Measurements from ENCODE around the gene ACP7. TPM values are rescaled to one million over a fixed set of nuclear protein-coding genes. Genes with fewer than 3 reads are reported as not detected.

ACP7 gene
- total RNA-seq, 1 donor from 2014 or later = not detected

GRCh38 chr19:39130337-39131254 is 46.4 kb downstream of the ACP7 start:
- H3K27me3 Mint-ChIP-seq (ENCODE audit: low read depth, unreplicated experiment) = no peaks in the 10 kb centered on the region
- Histone ChIP-seq H3K4me1 (ENCODE audit: insufficient read depth, low read length) (peaks cover 28% of the 10 kb centered on the region), H3K4me2 (ENCODE audit: low read length) (peak overlapping the region; percentile 16), H4K20me1 (ENCODE audit: insufficient read depth, low read length) (peaks cover 82% of the 10 kb centered on the region), H3K27me3 (ENCODE audit: insufficient read depth, low read length) (no peaks in the 10 kb centered on the region), H3K27ac (ENCODE audit: low read depth, low read length) (no peak overlapping the region), H2AFZ (ENCODE audit: low read depth, low read length) (no peak overlapping the region), H3K4me3 (ENCODE audit: insufficient read depth, low read depth, low read length) (no peak overlapping the region), H3K79me2 (ENCODE audit: insufficient read depth, low read length) (peaks cover 97% of the 10 kb centered on the region), H3K9ac (ENCODE audit: low read length) (no peak overlapping the region), H3K9me3 (ENCODE audit: insufficient read depth, low read depth, low read length) (no peaks in the 10 kb centered on the region), H3K36me3 (ENCODE audit: insufficient read depth, low read length) (no peaks in the 10 kb centered on the region)
- peaks cover 1% of the 10 kb centered on the region for H3K9me3 Mint-ChIP-seq (ENCODE audit: unreplicated experiment)
- peaks cover 48% of the 10 kb centered on the region for H3K4me1 Mint-ChIP-seq (ENCODE audit: low read depth, unreplicated experiment)
- DNase-seq (ENCODE audit: low read depth) (no peak), FAIRE-seq (no peak)
- H3K4me3 Mint-ChIP-seq (ENCODE audit: unreplicated experiment) = peak overlapping the region; percentile 74
- TF ChIP-seq CTCF (IDR thresholded peaks at IDR 0.05; ENCODE audit: insufficient read depth, low read depth, low read length) = no peak
- TF ChIP-seq EZH2 (IDR thresholded peaks at IDR 0.05; ENCODE audit: insufficient read depth, low read length) = no peak
- H3K27ac Mint-ChIP-seq (ENCODE audit: unreplicated experiment) = no peak overlapping the region
- no peaks in the 10 kb centered on the region for H3K36me3 Mint-ChIP-seq (ENCODE audit: low read depth, unreplicated experiment)

- H3K27ac Mint-ChIP-seq (ENCODE audit: unreplicated experiment) = no peak overlapping the region
- Histone ChIP-seq H3K9ac (ENCODE audit: low read length) (no peak overlapping the region), H3K79me2 (ENCODE audit: insufficient read depth, low read length) (peaks cover 99% of the 10 kb centered on the region), H4K20me1 (ENCODE audit: insufficient read depth, low read length) (peaks cover 89% of the 10 kb centered on the region), H3K9me3 (ENCODE audit: insufficient read depth, low read depth, low read length) (no peaks in the 10 kb centered on the region), H3K27ac (ENCODE audit: low read depth, low read length) (no peak overlapping the region), H2AFZ (ENCODE audit: low read depth, low read length) (no peak overlapping the region), H3K27me3 (ENCODE audit: insufficient read depth, low read length) (no peaks in the 10 kb centered on the region), H3K4me3 (ENCODE audit: insufficient read depth, low read depth, low read length) (no peak overlapping the region), H3K4me1 (ENCODE audit: insufficient read depth, low read length) (peaks cover 28% of the 10 kb centered on the region), H3K4me2 (ENCODE audit: low read length) (peak overlapping the region; percentile 16), H3K36me3 (ENCODE audit: insufficient read depth, low read length) (no peaks in the 10 kb centered on the region)
- no peaks in the 10 kb centered on the region for H3K9me3 Mint-ChIP-seq (ENCODE audit: unreplicated experiment)
- no peak overlapping the region for H3K4me3 Mint-ChIP-seq (ENCODE audit: unreplicated experiment)
- FAIRE-seq (no peak), DNase-seq (ENCODE audit: low read depth) (no peak)
- H3K27me3 Mint-ChIP-seq (ENCODE audit: low read depth, unreplicated experiment) = no peaks in the 10 kb centered on the region
- H3K36me3 Mint-ChIP-seq (ENCODE audit: low read depth, unreplicated experiment) = no peaks in the 10 kb centered on the region
- peaks cover 48% of the 10 kb centered on the region for H3K4me1 Mint-ChIP-seq (ENCODE audit: low read depth, unreplicated experiment)
- no peak for TF ChIP-seq CTCF (IDR thresholded peaks at IDR 0.05; ENCODE audit: insufficient read depth, low read depth, low read length)
- TF ChIP-seq EZH2 (IDR thresholded peaks at IDR 0.05; ENCODE audit: insufficient read depth, low read length) = no peak
These were observed 47.1 kb downstream of the ACP7 start for GRCh38 chr19:39131255-39131755.
